Mesodermal cell (in vitro differentiated cells): ENCODE results near the gene LYSMD2.

Source experiments
- H3K27ac ChIP-seq: 2 replicates; pipeline ENCODE4 v1.7.0; 2013; ENCODE audit warnings: mild to moderate bottlenecking, low read depth, low read length, moderate library complexity; ENCODE audit not compliant: severe bottlenecking
- H3K36me3 ChIP-seq: 2 replicates; pipeline ENCODE4 v1.7.1; 2013; ENCODE audit warnings: mild to moderate bottlenecking, low read length, moderate library complexity; ENCODE audit not compliant: control insufficient read depth, insufficient read depth
- H3K4me1 ChIP-seq: one replicate; pipeline ENCODE4 v1.7.1; 2013; ENCODE audit warnings: mild to moderate bottlenecking, low read length; ENCODE audit not compliant: insufficient read depth, control insufficient read depth, poor library complexity, severe bottlenecking
- H3K4me3 ChIP-seq: 2 replicates; pipeline ENCODE4 v1.7.0; 2013; ENCODE audit warnings: low read length, control low read depth, mild to moderate bottlenecking; ENCODE audit not compliant: insufficient read depth, poor library complexity, severe bottlenecking; ENCODE audit errors: extremely low read depth
- H3K9me3 ChIP-seq: 2 replicates; pipeline ENCODE4 v1.7.1; 2013; ENCODE audit warnings: mild to moderate bottlenecking, low read length, moderate library complexity; ENCODE audit not compliant: control insufficient read depth
- WGBS, 2 experiments: methylation state at CpG; one replicate each; pipeline ENCODE4 v1.1.5; 2013; ENCODE audit warnings: missing lambda C conversion rate in 2 of 2; ENCODE audit not compliant: insufficient coverage in 2 of 2; 5-methylcytosine and 5-hydroxymethylcytosine counted together

Gene LYSMD2

DNA sequence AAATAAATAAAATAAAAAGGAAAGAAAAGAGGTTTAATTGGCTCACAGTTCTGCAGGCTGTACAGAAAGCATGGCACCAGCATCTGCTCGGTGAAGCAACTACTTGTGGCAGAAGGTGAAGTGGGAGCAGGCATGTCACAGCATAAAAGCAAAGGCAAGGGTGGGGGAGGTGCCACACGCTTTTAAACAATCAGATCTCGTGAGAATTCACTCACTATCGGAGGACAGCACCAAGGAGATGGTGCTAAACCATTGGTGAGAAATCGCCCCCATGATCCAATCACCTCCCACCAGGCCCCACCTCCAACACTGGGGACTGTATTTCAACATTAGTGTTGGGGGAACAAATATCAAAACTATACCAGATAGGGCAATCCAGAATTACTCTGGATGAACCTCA is 40.9 kb downstream of the LYSMD2 start:
- H3K4me1 ChIP-seq: no peaks in the 10 kb centered on the region
- H3K9me3 ChIP-seq: no peaks in the 10 kb centered on the region
- WGBS, 2 experiments: 92 to 100% methylated on average over 3 of the region's 5 CpGs
- no peak overlapping the region for H3K27ac ChIP-seq
- H3K36me3 ChIP-seq: no peaks in the 10 kb centered on the region
- no peak overlapping the region for H3K4me3 ChIP-seq

- Histone ChIP-seq H3K36me3 (no peaks in the 10 kb centered on the region), H3K9me3 (no peaks in the 10 kb centered on the region), H3K27ac (no peak overlapping the region), H3K4me3 (no peak overlapping the region), H3K4me1 (no peaks in the 10 kb centered on the region)
- 67% methylated on average over 1 of the region's 3 CpGs; no CpG with 5 or more reads in 1 of the 2 experiments for WGBS, 2 experiments
These were observed 45.3 kb downstream of the LYSMD2 start for GRCh38 chr15:51692154-51692553.

- Histone ChIP-seq H3K4me1 (no peaks in the 10 kb centered on the region), H3K4me3 (no peak overlapping the region), H3K27ac (no peak overlapping the region), H3K9me3 (no peaks in the 10 kb centered on the region), H3K36me3 (no peaks in the 10 kb centered on the region)
- 100% methylated on average over 1 of the region's 2 CpGs; no CpG with 5 or more reads in 1 of the 2 experiments for WGBS, 2 experiments
These were observed 48.6 kb downstream of the LYSMD2 start for GRCh38 chr15:51688863-51689262.

DNA sequence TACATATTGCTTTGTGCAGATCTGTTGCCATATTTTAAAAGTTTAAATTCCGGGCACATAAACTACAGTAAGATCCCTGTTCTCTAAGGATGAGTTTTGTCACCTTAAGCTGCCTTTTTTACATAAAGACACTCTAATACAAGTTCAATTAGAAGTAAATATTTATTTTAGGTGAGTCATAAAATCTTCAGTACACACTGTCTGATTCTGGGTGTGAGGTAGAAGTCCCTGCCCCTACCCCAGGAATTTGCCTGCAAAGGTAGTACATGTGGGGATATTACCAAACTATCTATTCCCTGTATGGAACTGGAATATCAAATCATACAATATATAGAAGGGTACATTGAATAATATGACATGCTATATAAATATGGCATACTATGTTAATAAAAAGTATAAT is 49.9 kb downstream of the LYSMD2 start:
- Histone ChIP-seq H3K4me3 (no peak overlapping the region), H3K9me3 (no peaks in the 10 kb centered on the region), H3K27ac (no peak overlapping the region), H3K36me3 (no peaks in the 10 kb centered on the region), H3K4me1 (no peaks in the 10 kb centered on the region)
- WGBS, 2 experiments: no CpG with 5 or more reads among the region's 1 CpG

DNA sequence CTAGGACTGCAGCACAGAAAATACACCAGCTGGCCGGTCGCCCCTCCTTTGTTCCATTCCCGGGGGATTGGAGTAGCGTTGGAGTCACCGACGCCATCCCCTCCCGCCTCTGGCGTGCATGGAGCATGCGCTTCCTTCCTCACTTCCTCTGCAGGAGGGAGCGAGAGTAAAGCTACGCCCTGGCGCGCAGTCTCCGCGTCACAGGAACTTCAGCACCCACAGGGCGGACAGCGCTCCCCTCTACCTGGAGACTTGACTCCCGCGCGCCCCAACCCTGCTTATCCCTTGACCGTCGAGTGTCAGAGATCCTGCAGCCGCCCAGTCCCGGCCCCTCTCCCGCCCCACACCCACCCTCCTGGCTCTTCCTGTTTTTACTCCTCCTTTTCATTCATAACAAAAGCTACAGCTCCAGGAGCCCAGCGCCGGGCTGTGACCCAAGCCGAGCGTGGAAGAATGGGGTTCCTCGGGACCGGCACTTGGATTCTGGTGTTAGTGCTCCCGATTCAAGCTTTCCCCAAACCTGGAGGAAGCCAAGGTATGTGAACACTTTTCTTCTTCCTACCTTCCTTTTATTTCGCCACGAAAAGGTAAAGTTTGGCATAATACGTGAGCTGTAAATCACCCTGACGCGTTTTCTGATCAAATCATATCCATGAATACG is 56.0 kb downstream of the LYSMD2 start, which contains the start of gene SCG3:
SCG3 (plus strand) TSS at position 201 of the 661 bp plus-strand sequence; CDS start at position 454, 253 bp downstream.
- Histone ChIP-seq H3K4me1 (no peaks in the 10 kb centered on the region), H3K36me3 (no peaks in the 10 kb centered on the region), H3K4me3 (peak within 1 kb of the TSS; percentile 37), H3K27ac (no peak within 1 kb of the TSS), H3K9me3 (no peaks in the 10 kb centered on the region)
- WGBS, 2 experiments: 0 to 1% methylated on average over 34 to 35 of the region's 38 CpGs

DNA sequence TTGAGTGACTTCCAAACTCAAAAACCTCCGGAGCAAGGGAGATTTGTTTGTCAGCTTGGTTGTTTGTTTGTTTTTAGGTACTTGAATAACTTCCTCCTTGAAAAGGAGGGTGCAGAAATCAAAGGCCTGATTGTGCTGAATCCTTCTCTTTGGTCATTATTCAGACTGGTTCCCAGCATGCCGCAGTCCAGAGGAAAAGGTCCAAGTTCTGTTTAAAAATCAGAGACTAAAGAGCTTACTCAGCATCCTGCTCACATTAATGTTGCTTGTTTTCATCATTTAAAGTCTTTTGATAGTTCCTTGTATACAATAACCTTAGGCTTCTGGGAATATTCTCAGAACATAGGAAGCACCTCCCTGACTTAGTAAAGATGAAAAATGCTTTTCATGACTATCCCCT is 57.1 kb downstream of the LYSMD2 start:
- H3K36me3 ChIP-seq: no peaks in the 10 kb centered on the region
- 100% methylated on average over 1 of the region's 2 CpGs for WGBS, 2 experiments
- H3K4me1 ChIP-seq: no peaks in the 10 kb centered on the region
- H3K9me3 ChIP-seq: no peaks in the 10 kb centered on the region
- H3K27ac ChIP-seq: no peak overlapping the region
- no peak overlapping the region for H3K4me3 ChIP-seq

- no CpG with 5 or more reads among the region's 2 CpGs for WGBS, 2 experiments
- no peaks in the 10 kb centered on the region for H3K9me3 ChIP-seq
- no peaks in the 10 kb centered on the region for H3K36me3 ChIP-seq
- no peak overlapping the region for H3K27ac ChIP-seq
- no peaks in the 10 kb centered on the region for H3K4me1 ChIP-seq
- H3K4me3 ChIP-seq: no peak overlapping the region
These were observed 59.4 kb downstream of the LYSMD2 start for GRCh38 chr15:51678096-51678495.

- Histone ChIP-seq H3K4me3 (no peak overlapping the region), H3K4me1 (peaks cover 1% of the 10 kb centered on the region)
- 100% methylated on average over 1 to 2 of the region's 2 CpGs for WGBS, 2 experiments
These were observed 60.0 kb downstream of the LYSMD2 start for GRCh38 chr15:51677452-51677851.

DNA sequence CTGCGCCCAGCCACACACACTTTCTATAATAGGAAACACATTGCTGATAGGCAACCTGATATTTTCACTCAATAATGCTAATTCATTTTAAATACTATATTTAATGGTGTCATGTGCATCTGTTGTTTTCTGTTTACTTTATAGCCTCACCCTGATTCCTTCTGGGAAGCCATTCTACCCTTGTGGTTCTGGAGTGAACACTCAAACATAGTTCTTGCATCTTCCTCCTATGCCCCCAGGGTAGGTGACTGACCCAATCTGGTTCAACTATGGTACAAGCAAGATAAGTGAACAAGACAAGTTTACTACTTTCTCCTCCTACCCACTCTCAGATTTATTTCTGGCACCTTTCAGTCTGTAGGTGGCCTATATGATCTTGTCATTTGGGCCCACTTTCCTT is 60.4 kb downstream of the LYSMD2 start:
- WGBS, 2 experiments: no CpG with 5 or more reads among the region's 1 CpG
- Histone ChIP-seq H3K4me3 (no peak overlapping the region), H3K27ac (no peak overlapping the region), H3K9me3 (no peaks in the 10 kb centered on the region), H3K4me1 (peaks cover 6% of the 10 kb centered on the region), H3K36me3 (no peaks in the 10 kb centered on the region)

More at GRCh38 chr15:51677452-51677851, 60.0 kb downstream of the LYSMD2 start:
- Histone ChIP-seq H3K9me3 (no peaks in the 10 kb centered on the region), H3K27ac (no peak overlapping the region), H3K36me3 (no peaks in the 10 kb centered on the region)

- Histone ChIP-seq H3K4me1 (peaks cover 7% of the 10 kb centered on the region), H3K4me3 (no peak overlapping the region), H3K9me3 (no peaks in the 10 kb centered on the region), H3K36me3 (no peaks in the 10 kb centered on the region), H3K27ac (no peak overlapping the region)
- 67% methylated on average over 1 of the region's 1 CpG; no CpG with 5 or more reads in 1 of the 2 experiments for WGBS, 2 experiments
These were observed 62.2 kb downstream of the LYSMD2 start for GRCh38 chr15:51675234-51675633.
